H7 (cell line): ENCODE data around the gene SOWAHB. TPM values are rescaled to one million over a fixed set of nuclear protein-coding genes. Genes with fewer than 3 reads are reported as not detected.

ENCODE experiments used
- DNase-seq: peaks from one replicate; pipeline ENCODE4 v3.0.0; 2012
- H3K27me3 ChIP-seq: 2 replicates; pipeline ENCODE4 v1.6.0; 2011; ENCODE audit warnings: mild to moderate bottlenecking, low read length; ENCODE audit not compliant: control insufficient read depth, insufficient read depth
- H3K36me3 ChIP-seq: replicated peaks from 2 replicates; pipeline ENCODE4 v1.5.1; 2011; ENCODE audit warnings: low read length; ENCODE audit not compliant: control insufficient read depth, insufficient read depth
- H3K4me3 ChIP-seq: 2 replicates; pipeline ENCODE4 v1.5.1; 2011; ENCODE audit warnings: low read depth, mild to moderate bottlenecking, control low read depth, low read length, moderate library complexity; ENCODE audit not compliant: insufficient read depth
- total RNA-seq: library from RNA; depleted of rRNA; stranded (reverse); fragments of >200 nt; shearing (Covaris generic); gene quantifications from 2 replicates; pipeline ENCODE4 v1.2.3, GENCODE V29; 2014; rRNA removed

The SOWAHB gene
- total RNA-seq, 1 experiment from 2014 or later = 0.10 TPM

DNA sequence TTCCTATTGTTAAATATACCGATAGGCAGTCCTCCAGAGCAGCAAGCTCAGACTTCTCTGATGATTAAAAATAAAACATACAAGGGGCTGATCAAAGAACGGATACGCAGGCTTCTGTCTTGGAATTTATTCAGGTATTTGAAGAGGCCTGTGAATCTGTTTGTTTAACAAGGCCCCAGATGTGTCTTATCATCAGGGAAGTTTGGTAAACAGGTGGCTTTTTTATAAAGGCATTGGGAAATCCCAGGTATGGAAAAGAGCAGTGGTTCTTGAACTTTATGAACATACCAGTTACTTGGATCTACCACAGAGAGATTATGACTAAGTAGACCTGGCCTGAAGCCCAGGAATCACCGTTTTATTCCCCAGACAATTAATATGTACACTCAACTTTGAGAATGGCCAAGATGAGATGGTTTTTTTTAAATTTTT lies 47.9 kb downstream of the SOWAHB start:
- no peaks in the 10 kb centered on the region for H3K36me3 ChIP-seq
- DNase-seq = no peak
- no peak overlapping the region for H3K4me3 ChIP-seq
- no peaks in the 10 kb centered on the region for H3K27me3 ChIP-seq

Other genes with a start within 250 kb of the SOWAHB start
- 63.1 and 64.7 TPM in 2 replicates for gene SEPTIN11, start 51.6 kb upstream of the SOWAHB start, total RNA-seq
- gene CCNI, start 177.8 kb upstream of the SOWAHB start, total RNA-seq = 149 and 177 TPM in 2 replicates